ENCODE data around the gene ANKRD24.

- no peak for TF ChIP-seq POLR2A (IDR thresholded peaks at IDR 0.05; ENCODE audit: low read length)
- no peak for TF ChIP-seq GATA1 (IDR thresholded peaks at IDR 0.05; ENCODE audit: low read depth, low read length)
These were observed 33.3 kb downstream of the ANKRD24 start for GRCh38 chr19:4215807-4216206.

All from erythroblast (primary cell).